ENCODE data around the gene ATP2A3. TPM values are rescaled to one million over a fixed set of nuclear protein-coding genes. Genes with fewer than 3 reads are reported as not detected.

Gene ATP2A3
- total and polyA plus RNA-seq, 2 experiments from 2014 or later: 2.2 to 4.1 TPM

DNA sequence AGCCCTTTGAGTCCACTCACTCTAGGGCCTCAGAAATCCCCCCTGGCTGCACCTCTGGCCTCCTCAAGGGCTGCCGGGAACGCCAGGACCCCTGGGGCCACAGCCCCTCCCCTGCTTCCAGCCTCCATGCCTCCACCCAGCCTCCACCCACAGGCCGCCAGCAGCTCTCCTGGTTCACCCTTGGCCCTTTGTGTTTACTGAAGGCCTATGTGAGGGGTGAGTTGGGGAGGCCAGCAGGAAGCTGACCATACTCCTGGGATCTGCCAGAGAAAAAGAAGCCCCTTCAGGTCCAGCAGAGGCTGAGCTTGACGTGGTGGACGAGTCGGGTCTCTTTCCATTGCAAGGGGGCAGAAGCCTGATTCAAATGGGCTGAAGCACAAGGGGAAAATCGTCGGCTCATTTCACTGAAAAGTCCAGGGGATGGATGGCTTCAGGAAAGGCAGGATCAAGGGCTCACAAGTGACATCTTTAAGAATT lies 18.3 kb upstream of the ATP2A3 start:
- Histone ChIP-seq H3K36me3 (replicated peaks; ENCODE audit: insufficient read depth, low read depth) (no peaks in the 10 kb centered on the region), H4K20me1 (ENCODE audit: insufficient read depth, poor library complexity, severe bottlenecking) (no peaks in the 10 kb centered on the region), H2AFZ (no peak overlapping the region), H3K27ac (no peak overlapping the region), H3K9me3 (ENCODE audit: low read depth) (no peaks in the 10 kb centered on the region), H3K4me3 (no peak overlapping the region), H3K4me2 (no peak overlapping the region), H3K4me1 (ENCODE audit: insufficient read depth) (no peaks in the 10 kb centered on the region), H3K9me2 (replicated peaks; ENCODE audit: insufficient read depth) (no peaks in the 10 kb centered on the region), H3K79me2 (no peaks in the 10 kb centered on the region), H3K27me3 (no peaks in the 10 kb centered on the region)
- DNase-seq (ENCODE audit: low spot score): no peak
- WGBS (ENCODE audit: low lambda C conversion rate, missing lambda C conversion rate): 90% methylated on average over 8 of the region's 8 CpGs
- TF ChIP-seq EZH2phosphoT487 (IDR thresholded peaks at IDR 0.05; ENCODE audit: low read depth, severe bottlenecking, unreplicated experiment): no peak
- TF ChIP-seq, protein P1, sequence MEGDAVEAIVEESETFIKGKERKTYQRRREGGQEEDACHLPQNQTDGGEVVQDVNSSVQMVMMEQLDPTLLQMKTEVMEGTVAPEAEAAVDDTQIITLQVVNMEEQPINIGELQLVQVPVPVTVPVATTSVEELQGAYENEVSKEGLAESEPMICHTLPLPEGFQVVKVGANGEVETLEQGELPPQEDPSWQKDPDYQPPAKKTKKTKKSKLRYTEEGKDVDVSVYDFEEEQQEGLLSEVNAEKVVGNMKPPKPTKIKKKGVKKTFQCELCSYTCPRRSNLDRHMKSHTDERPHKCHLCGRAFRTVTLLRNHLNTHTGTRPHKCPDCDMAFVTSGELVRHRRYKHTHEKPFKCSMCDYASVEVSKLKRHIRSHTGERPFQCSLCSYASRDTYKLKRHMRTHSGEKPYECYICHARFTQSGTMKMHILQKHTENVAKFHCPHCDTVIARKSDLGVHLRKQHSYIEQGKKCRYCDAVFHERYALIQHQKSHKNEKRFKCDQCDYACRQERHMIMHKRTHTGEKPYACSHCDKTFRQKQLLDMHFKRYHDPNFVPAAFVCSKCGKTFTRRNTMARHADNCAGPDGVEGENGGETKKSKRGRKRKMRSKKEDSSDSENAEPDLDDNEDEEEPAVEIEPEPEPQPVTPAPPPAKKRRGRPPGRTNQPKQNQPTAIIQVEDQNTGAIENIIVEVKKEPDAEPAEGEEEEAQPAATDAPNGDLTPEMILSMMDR (IDR thresholded peaks at IDR 0.05; ENCODE audit: poor library complexity): no peak
- TF ChIP-seq EZH2 (IDR thresholded peaks at IDR 0.05; ENCODE audit: borderline replicate concordance): no peak

DNA sequence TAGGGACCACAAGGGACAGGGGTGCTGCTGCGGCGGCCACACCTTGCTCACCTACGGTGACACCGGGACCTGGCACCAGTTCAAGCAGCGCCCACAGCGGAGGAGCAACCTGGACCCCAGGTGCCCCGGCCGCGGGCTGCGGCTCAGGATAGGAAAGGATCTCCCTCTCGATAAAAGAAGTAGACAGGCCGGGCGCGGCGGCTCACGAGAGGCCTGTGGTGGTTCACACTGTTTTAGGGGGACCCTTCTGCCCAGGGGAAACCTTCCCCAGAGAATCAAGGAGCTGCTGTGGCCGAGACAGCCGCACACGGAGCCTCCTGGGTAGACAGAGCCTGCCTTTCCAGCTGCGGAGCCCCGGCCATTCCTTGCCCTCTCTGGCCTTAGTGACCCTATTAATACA lies 17.9 kb upstream of the ATP2A3 start:
- Histone ChIP-seq H3K9me3 (ENCODE audit: low read depth) (no peaks in the 10 kb centered on the region), H3K9me2 (replicated peaks; ENCODE audit: insufficient read depth) (no peaks in the 10 kb centered on the region), H3K36me3 (replicated peaks; ENCODE audit: insufficient read depth, low read depth) (no peaks in the 10 kb centered on the region), H2AFZ (no peak overlapping the region), H3K4me1 (ENCODE audit: insufficient read depth) (no peaks in the 10 kb centered on the region), H3K27me3 (no peaks in the 10 kb centered on the region), H4K20me1 (ENCODE audit: insufficient read depth, poor library complexity, severe bottlenecking) (no peaks in the 10 kb centered on the region), H3K4me3 (no peak overlapping the region), H3K79me2 (no peaks in the 10 kb centered on the region), H3K4me2 (no peak overlapping the region), H3K27ac (no peak overlapping the region)
- 97% methylated on average over 21 of the region's 21 CpGs for WGBS (ENCODE audit: low lambda C conversion rate, missing lambda C conversion rate)
- TF ChIP-seq, protein P1 (IDR thresholded peaks at IDR 0.05; ENCODE audit: poor library complexity): no peak
- TF ChIP-seq EZH2 (IDR thresholded peaks at IDR 0.05; ENCODE audit: borderline replicate concordance): no peak
- no peak for TF ChIP-seq EZH2phosphoT487 (IDR thresholded peaks at IDR 0.05; ENCODE audit: low read depth, severe bottlenecking, unreplicated experiment)
- DNase-seq (ENCODE audit: low spot score): no peak

DNA sequence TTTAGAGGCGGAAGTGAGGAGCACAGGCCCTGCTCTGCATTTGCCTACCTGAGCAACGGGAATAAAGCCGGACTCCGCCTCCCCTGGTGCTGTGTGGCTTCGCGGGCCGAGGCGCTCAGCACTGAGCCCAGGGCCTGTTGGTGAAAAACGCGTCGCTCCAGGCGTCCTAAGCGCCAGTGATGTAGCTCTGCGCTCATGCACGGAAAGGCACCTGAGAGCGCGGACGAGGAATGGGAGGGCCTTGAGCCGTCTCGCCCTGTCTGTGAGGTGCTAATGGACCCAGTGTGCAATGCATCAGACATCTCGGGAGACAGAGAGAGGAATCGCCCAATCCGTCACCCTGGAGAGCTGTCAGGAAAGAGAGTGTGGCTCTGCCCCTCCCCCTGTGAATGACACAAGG lies 17.2 kb upstream of the ATP2A3 start:
- Histone ChIP-seq H3K79me2 (no peaks in the 10 kb centered on the region), H3K9me2 (replicated peaks; ENCODE audit: insufficient read depth) (no peaks in the 10 kb centered on the region), H3K9me3 (ENCODE audit: low read depth) (no peaks in the 10 kb centered on the region), H3K4me1 (ENCODE audit: insufficient read depth) (no peaks in the 10 kb centered on the region), H3K27me3 (no peaks in the 10 kb centered on the region), H2AFZ (no peak overlapping the region), H3K4me3 (no peak overlapping the region), H3K4me2 (no peak overlapping the region), H3K36me3 (replicated peaks; ENCODE audit: insufficient read depth, low read depth) (no peaks in the 10 kb centered on the region), H4K20me1 (ENCODE audit: insufficient read depth, poor library complexity, severe bottlenecking) (no peaks in the 10 kb centered on the region), H3K27ac (no peak overlapping the region)
- TF ChIP-seq EZH2phosphoT487 (IDR thresholded peaks at IDR 0.05; ENCODE audit: low read depth, severe bottlenecking, unreplicated experiment): no peak
- TF ChIP-seq EZH2 (IDR thresholded peaks at IDR 0.05; ENCODE audit: borderline replicate concordance): no peak
- TF ChIP-seq, protein P1 (IDR thresholded peaks at IDR 0.05; ENCODE audit: poor library complexity): no peak
- 75% methylated on average over 23 of the region's 23 CpGs for WGBS (ENCODE audit: low lambda C conversion rate, missing lambda C conversion rate)
- no peak for DNase-seq (ENCODE audit: low spot score)

Data from hepatocyte (in vitro differentiated cells).